Lung (tissue), 12 donors: ENCODE results near the gene MVB12B. TPM values are rescaled to one million over a fixed set of nuclear protein-coding genes. Genes with fewer than 3 reads are reported as not detected.

Experiments
- ATAC-seq: fragments of 200-7000 bp; cut with Tn5 transposase; one replicate; pipeline ENCODE4 v1.9.1; 2020; ENCODE audit warnings: moderate number of reproducible peaks; ENCODE audit not compliant: insufficient read depth, low FRiP score
- DNase-seq, 3 donors: peaks; one replicate each; pipeline ENCODE4 v3.0.0-alpha.2; 2013 to 2017
- H3K27ac ChIP-seq, 2 donors: one replicate each; pipeline ENCODE4 v1.5.1; 2013; ENCODE audit warnings: mild to moderate bottlenecking in 2 of 2, moderate library complexity in 2 of 2, control low read depth in 1 of 2, inconsistent platforms in 1 of 2, low read depth in 1 of 2, low read length in 1 of 2
- H3K27me3 ChIP-seq, 3 donors: one replicate each; pipeline ENCODE4 v1.5.1; 2013; ENCODE audit warnings: low read length in 2 of 3; ENCODE audit not compliant: control insufficient read depth in 3 of 3, insufficient read depth in 3 of 3
- H3K36me3 ChIP-seq, 4 donors: one replicate each; pipeline ENCODE4 v1.5.1; 2013; ENCODE audit warnings: low read length in 4 of 4, mild to moderate bottlenecking in 1 of 4, moderate library complexity in 1 of 4; ENCODE audit not compliant: control insufficient read depth in 4 of 4, insufficient read depth in 4 of 4
- H3K4me1 ChIP-seq, 5 donors: one replicate each; pipeline ENCODE4 v1.5.1; 2013; ENCODE audit warnings: low read length in 5 of 5, mild to moderate bottlenecking in 2 of 5, moderate library complexity in 1 of 5; ENCODE audit not compliant: control insufficient read depth in 5 of 5, insufficient read depth in 5 of 5
- H3K4me3 ChIP-seq: one replicate; pipeline ENCODE4 v1.5.1; 2013; ENCODE audit warnings: mild to moderate bottlenecking, control low read depth, moderate library complexity
- H3K9ac ChIP-seq, 2 donors: one replicate each; pipeline ENCODE4 v1.5.1; 2013; ENCODE audit warnings: low read length in 2 of 2, control low read depth in 1 of 2; ENCODE audit not compliant: insufficient read depth in 1 of 2
- H3K9me3 ChIP-seq, 4 donors: one replicate each; pipeline ENCODE4 v1.5.1; 2013; ENCODE audit warnings: low read length in 3 of 4, mild to moderate bottlenecking in 1 of 4, moderate library complexity in 1 of 4; ENCODE audit not compliant: control insufficient read depth in 4 of 4, insufficient read depth in 3 of 4
- CTCF ChIP-seq: IDR thresholded peaks from 2 replicates; pipeline ENCODE4 v1.5.1; 2012; ENCODE audit warnings: mild to moderate bottlenecking; ENCODE audit errors: control extremely low read depth, extremely low read depth
- WGBS, 2 donors: extraction: QIAGEN DNeasy Blood & Tissue Kit; methylation state at CpG; one replicate each; pipeline ENCODE4 v1.1.7; 2013; 5-methylcytosine and 5-hydroxymethylcytosine counted together
- polyA plus RNA-seq, 2 donors: library from polyadenylated mRNA; stranded (reverse); fragments of 200-250 nt; gene quantifications; one replicate each; pipeline ENCODE4 v1.2.1, GENCODE V29; 2013
- total RNA-seq, 2 donors: library from RNA; depleted of rRNA in 1 of 2; stranded (reverse); fragments of >200 nt in 1 of 2; gene quantifications; one replicate each; pipeline ENCODE4 v1.2.1, GENCODE V29; 2014 to 2021
- donor health status: control.
- donor health status: control.
- donor health status: Bipolar disorder and iron deficiency.
- donor health status: healthy.
- donor health status: DM: yes; HTN: yes; CAD: no.

MVB12B gene
- total and polyA plus RNA-seq, 4 donors, result 9.5 to 33.6 (median 16.5) TPM

GRCh38 chr9:126292736-126293521, 33.7 kb upstream of the MVB12B start:
- Histone ChIP-seq H3K27ac (no peak overlapping the region), H3K9ac (no peak overlapping the region), H3K9me3 (peaks cover 0 to 2% (median 0%) of the 10 kb centered on the region in 4 donors), H3K4me1 (peaks cover 0 to 3% (median 0%) of the 10 kb centered on the region in 5 donors), H3K36me3 (no peaks in the 10 kb centered on the region), H3K27me3 (no peaks in the 10 kb centered on the region), H3K4me3 (no peak overlapping the region)
- DNase-seq, result no peak
- 83 to 88% methylated on average over 16 of the region's 16 CpGs for WGBS, 2 donors
- ATAC-seq, result no peak
- no peak for TF ChIP-seq CTCF

GRCh38 chr9:126293522-126293889, 33.1 kb upstream of the MVB12B start:
- WGBS, 2 donors, result 70 to 80% methylated on average over 9 of the region's 9 CpGs
- Histone ChIP-seq H3K9me3 (peaks cover 0 to 2% (median 0%) of the 10 kb centered on the region in 4 donors), H3K36me3 (no peaks in the 10 kb centered on the region), H3K4me3 (no peak overlapping the region), H3K27me3 (no peaks in the 10 kb centered on the region), H3K9ac (no peak overlapping the region), H3K4me1 (peaks cover 0 to 8% (median 0%) of the 10 kb centered on the region in 5 donors), H3K27ac (no peak overlapping the region)
- DNase-seq, result no peak
- no peak for TF ChIP-seq CTCF
- no peak for ATAC-seq

- Histone ChIP-seq H3K27ac (no peak overlapping the region), H3K9ac (no peak overlapping the region), H3K4me3 (no peak overlapping the region), H3K4me1 (peaks cover 0 to 13% (median 0%) of the 10 kb centered on the region in 5 donors), H3K36me3 (no peaks in the 10 kb centered on the region), H3K27me3 (no peaks in the 10 kb centered on the region), H3K9me3 (peaks cover 0 to 2% (median 0%) of the 10 kb centered on the region in 4 donors)
- no peak for TF ChIP-seq CTCF
- DNase-seq, result no peak
- no peak for ATAC-seq
- WGBS, 2 donors, result 87 to 91% methylated on average over 15 of the region's 15 CpGs
Measured at GRCh38 chr9:126294331-126295081, 32.1 kb upstream of the MVB12B start.
